Brain microvascular endothelial cell (primary cell): ENCODE results near the gene THRAP3.
A peak's percentile ranks its signal among the peaks of the same experiment; 100 is the strongest.

Source experiments
- DNase-seq: peaks from one replicate; pipeline ENCODE4 v3.0.0-alpha.2; 2020
- H3K27ac ChIP-seq: fragments of 250-450 bp; sonication (Bioruptor Pico); 2 replicates; pipeline ENCODE4 v1.5.1; 2020; ENCODE audit warnings: mild to moderate bottlenecking, moderate library complexity
- H3K27me3 ChIP-seq: fragments of 250-450 bp; sonication (Bioruptor Pico); replicated peaks from 2 replicates; pipeline ENCODE4 v1.5.1; 2020; ENCODE audit warnings: mild to moderate bottlenecking
- H3K36me3 ChIP-seq: fragments of 250-450 bp; sonication (Bioruptor Pico); replicated peaks from 2 replicates; pipeline ENCODE4 v1.5.1; 2020; ENCODE audit warnings: mild to moderate bottlenecking
- H3K4me3 ChIP-seq: 2 replicates; pipeline ENCODE4 v1.5.1; 2011; ENCODE audit warnings: low read depth, mild to moderate bottlenecking, control low read depth, low read length, moderate library complexity
- CTCF ChIP-seq: IDR thresholded peaks from 2 replicates; pipeline ENCODE4 v1.5.1; 2011; ENCODE audit warnings: low read depth, mild to moderate bottlenecking, moderate library complexity, low read length, control low read depth, inconsistent platforms; ENCODE audit errors: missing control alignments
- in situ Hi-C: cut with HindIII; loops from 2 replicates; pipeline ENCODE4 v1.10.0; 2017; ENCODE audit warnings: low sequenced_read_pairs, low pct_ligation_motif_present

Gene THRAP3

GRCh38 chr1:36279110-36279788, 55.0 kb downstream of the THRAP3 start:
- Histone ChIP-seq H3K4me3 (no peak overlapping the region), H3K36me3 (peaks cover 11% of the 10 kb centered on the region), H3K27ac (no peak overlapping the region), H3K27me3 (no peaks in the 10 kb centered on the region)
- in situ Hi-C loops: no loop called here
- no peak for TF ChIP-seq CTCF
- no peak for DNase-seq

GRCh38 chr1:36279789-36280296, 55.6 kb downstream of the THRAP3 start:
- H3K4me3 ChIP-seq: no peak overlapping the region
- H3K27me3 ChIP-seq: no peaks in the 10 kb centered on the region
- no peak overlapping the region for H3K27ac ChIP-seq
- in situ Hi-C loops: loop anchor here (10.0 kb wide), 1 partner anchor 145 kb away; no protein-coding TSS in a partner anchor
- DNase-seq: no peak
- TF ChIP-seq CTCF: no peak
- H3K36me3 ChIP-seq: peaks cover 16% of the 10 kb centered on the region

- Histone ChIP-seq H3K4me3 (no peak overlapping the region), H3K36me3 (peaks cover 44% of the 10 kb centered on the region), H3K27ac (no peak overlapping the region), H3K27me3 (no peaks in the 10 kb centered on the region)
- DNase-seq: no peak
- in situ Hi-C loops: loop anchor here (10.0 kb wide), 1 partner anchor 149 kb away; no protein-coding TSS in a partner anchor
- TF ChIP-seq CTCF: no peak
These were observed 59.8 kb downstream of the THRAP3 start for GRCh38 chr1:36284061-36284460.

GRCh38 chr1:36284517-36284916, 60.3 kb downstream of the THRAP3 start:
- peaks cover 46% of the 10 kb centered on the region for H3K36me3 ChIP-seq
- H3K4me3 ChIP-seq: no peak overlapping the region
- in situ Hi-C loops: loop anchor here (10.0 kb wide), 1 partner anchor 150 kb away; no protein-coding TSS in a partner anchor
- TF ChIP-seq CTCF: no peak
- H3K27me3 ChIP-seq: no peaks in the 10 kb centered on the region
- H3K27ac ChIP-seq: no peak overlapping the region
- DNase-seq: no peak

GRCh38 chr1:36285443-36286101, 61.3 kb downstream of the THRAP3 start:
- peak; percentile 87 for DNase-seq
- H3K27me3 ChIP-seq: no peaks in the 10 kb centered on the region
- peak; percentile 67 for TF ChIP-seq CTCF
- in situ Hi-C loops: loop anchor here (10.0 kb wide), 1 partner anchor 151 kb away; no protein-coding TSS in a partner anchor
- peak overlapping the region; percentile 1 for H3K27ac ChIP-seq
- H3K36me3 ChIP-seq: peaks cover 51% of the 10 kb centered on the region
- no peak overlapping the region for H3K4me3 ChIP-seq
